Endometrial microvascular endothelial cells (primary cell): ENCODE data around the gene AQP7. TPM values are rescaled to one million over a fixed set of nuclear protein-coding genes. Genes with fewer than 3 reads are reported as not detected.

Experiments
- in situ Hi-C: cut with HindIII; loops from 2 replicates; pipeline ENCODE4 v1.10.0; 2017; ENCODE audit warnings: low sequenced_read_pairs, low pct_unique_long_range_greater_than_20kb; ENCODE audit errors: inconsistent ontology term
- total RNA-seq: library from RNA; depleted of rRNA; stranded (reverse); fragments of >200 nt; gene quantifications from one replicate; pipeline ENCODE4 v1.2.3, GENCODE V29; 2015; ENCODE audit errors: inconsistent ontology term

Gene AQP7
- total RNA-seq, 1 donor from 2014 or later, result not detected

DNA sequence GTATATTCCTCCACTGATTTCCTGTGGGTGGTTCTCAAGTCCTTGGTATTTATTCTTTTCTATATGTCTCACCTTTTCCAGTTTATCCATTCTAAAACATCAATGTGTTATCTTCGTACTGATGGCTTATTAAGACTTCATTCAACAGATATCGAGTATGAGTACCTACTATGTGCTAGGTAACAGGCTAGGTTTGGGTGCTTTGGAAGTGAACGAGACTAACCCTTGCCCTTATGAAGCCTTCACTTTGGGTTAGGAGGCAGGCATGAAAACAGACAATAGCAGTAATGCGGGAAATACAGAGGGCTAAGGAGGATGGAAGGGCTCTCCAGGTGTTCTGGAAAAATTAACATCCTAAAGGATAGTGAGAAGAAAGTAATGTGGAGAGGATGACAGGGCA is 53.4 kb downstream of the AQP7 start:
- in situ Hi-C loops, result no loop called here

DNA sequence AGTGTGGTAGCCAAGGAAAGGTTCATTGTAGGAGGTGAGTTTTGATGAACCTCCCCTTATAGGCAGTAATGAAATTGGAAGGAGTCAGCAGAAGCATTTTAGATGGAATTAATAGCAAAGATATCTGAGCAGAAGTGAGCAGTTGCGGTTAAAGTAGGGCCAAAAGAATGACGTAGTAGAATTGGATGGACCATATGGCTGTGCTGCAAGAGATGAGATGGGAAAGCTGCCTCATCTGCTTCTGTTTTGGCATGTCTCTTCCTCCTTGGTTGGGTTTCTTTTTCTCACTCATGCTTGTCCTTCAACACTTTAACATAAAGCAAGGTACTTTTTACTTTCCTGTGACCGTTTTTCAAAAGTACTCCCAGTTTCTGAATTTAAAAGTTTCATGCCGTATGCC is 55.8 kb downstream of the AQP7 start:
- in situ Hi-C loops, result no loop called here

DNA sequence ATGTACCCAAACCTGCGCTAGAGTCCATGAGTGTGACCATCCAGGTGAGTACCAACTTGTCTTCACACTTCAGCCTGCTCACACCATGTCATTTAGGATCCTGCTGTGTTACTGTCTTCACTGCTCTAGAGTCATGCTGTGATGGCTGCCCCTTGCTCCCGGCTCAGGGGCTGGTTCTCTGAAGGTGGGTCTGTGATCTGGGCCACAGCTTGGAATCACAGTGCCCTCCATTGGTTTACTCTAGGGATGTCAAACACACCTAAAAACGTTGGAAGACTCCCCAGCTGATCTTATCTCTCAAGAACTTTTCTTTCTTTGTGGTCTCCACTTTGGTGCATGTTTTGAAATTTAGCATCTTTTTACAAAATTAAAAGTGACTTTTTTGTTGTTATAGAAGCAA is 58.2 kb downstream of the AQP7 start:
- in situ Hi-C loops, result no loop called here

DNA sequence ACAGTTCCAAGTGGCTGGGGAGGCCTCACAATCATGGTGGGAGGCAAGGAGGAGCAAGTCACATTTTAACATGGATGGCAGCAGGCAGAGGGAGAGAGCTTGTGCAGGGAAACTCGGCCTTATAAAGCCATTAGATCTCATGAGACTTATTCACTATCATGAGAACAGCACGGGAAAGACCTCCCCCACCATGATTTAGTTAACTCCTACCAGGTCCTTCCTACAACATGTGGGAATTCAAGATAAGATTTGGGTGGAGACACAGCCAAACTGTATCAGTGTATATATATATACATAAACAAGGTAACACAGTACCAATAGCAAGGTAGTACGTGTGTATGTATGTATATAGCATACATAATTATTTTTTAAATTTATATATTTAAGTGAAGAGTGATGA is 61.2 kb downstream of the AQP7 start:
- in situ Hi-C loops, result no loop called here

DNA sequence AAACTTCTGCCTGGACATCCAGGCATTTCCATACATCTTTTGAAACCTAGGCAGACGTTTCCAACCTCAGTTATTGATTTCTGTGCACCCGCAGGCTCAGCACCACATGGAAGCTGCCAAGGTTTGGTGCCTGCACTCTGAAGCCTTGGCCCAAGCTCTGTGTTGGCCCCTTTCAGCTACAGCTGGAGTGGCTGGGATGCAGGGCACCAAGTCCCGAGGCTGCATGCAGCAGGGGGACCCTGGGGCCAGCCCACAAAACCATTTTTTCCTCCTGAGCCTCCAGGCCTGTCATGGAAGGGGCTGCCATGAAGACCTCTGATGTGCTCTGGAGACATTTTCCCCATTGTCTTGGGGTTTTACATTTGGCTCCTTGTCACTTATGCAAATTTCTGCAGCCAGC is 62.2 kb downstream of the AQP7 start:
- in situ Hi-C loops, result no loop called here

Other genes with a start within 250 kb of the AQP7 start
- 27.0 TPM for gene B4GALT1, start 235.2 kb downstream of the AQP7 start, total RNA-seq
- not detected for gene SPINK4, start 162.4 kb downstream of the AQP7 start, total RNA-seq
- 41.4 TPM for gene BAG1, start 137.9 kb downstream of the AQP7 start, total RNA-seq
- gene CHMP5, start 137.5 kb downstream of the AQP7 start, total RNA-seq, result 69.4 TPM
- gene NFX1, start 112.1 kb downstream of the AQP7 start, total RNA-seq, result 24.3 TPM
- gene AQP3, start 45.0 kb upstream of the AQP7 start, total RNA-seq, result 1.1 TPM
- 47.6 TPM for gene NOL6, start 71.4 kb upstream of the AQP7 start, total RNA-seq
- gene ANKRD18B, start 121.7 kb upstream of the AQP7 start, total RNA-seq, result 2.4 TPM